ENCODE results near the gene DEDD. TPM values are rescaled to one million over a fixed set of nuclear protein-coding genes. Genes with fewer than 3 reads are reported as not detected.

Gene DEDD
- total RNA-seq, 4 donors from 2014 or later, result 27.5 to 34.6 (median 31.1) TPM

DNA sequence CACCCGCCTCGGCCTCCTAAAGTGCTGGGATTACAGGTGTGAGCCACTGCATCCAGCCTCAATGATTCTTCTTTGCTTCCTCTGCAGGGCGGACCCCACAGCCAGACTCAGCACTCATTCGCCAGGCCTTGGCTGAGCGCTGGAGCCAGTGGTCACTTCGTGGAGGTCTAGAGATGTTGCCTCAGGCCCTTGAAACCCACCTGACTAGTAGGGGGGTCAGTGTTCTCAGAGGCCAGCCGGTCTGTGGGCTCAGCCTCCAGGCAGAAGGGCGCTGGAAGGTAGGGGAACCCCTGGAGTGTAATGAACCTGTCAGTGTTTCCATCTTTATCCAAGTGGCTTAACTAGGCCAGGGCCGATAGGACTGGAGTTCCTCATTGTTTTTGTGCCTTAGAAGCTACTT is 36.4 kb upstream of the DEDD start:
- 92% methylated on average over 5 to 8 of the region's 9 CpGs for WGBS, 2 donors
- no peak for TF ChIP-seq POLR2A (IDR thresholded peaks at IDR 0.05)
- TF ChIP-seq, protein P1, sequence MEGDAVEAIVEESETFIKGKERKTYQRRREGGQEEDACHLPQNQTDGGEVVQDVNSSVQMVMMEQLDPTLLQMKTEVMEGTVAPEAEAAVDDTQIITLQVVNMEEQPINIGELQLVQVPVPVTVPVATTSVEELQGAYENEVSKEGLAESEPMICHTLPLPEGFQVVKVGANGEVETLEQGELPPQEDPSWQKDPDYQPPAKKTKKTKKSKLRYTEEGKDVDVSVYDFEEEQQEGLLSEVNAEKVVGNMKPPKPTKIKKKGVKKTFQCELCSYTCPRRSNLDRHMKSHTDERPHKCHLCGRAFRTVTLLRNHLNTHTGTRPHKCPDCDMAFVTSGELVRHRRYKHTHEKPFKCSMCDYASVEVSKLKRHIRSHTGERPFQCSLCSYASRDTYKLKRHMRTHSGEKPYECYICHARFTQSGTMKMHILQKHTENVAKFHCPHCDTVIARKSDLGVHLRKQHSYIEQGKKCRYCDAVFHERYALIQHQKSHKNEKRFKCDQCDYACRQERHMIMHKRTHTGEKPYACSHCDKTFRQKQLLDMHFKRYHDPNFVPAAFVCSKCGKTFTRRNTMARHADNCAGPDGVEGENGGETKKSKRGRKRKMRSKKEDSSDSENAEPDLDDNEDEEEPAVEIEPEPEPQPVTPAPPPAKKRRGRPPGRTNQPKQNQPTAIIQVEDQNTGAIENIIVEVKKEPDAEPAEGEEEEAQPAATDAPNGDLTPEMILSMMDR (IDR thresholded peaks at IDR 0.05), result no peak
- Histone ChIP-seq H3K9me3 (no peaks in the 10 kb centered on the region), H3K4me3 (replicated peaks in 1 of 3) (no peak overlapping the region), H3K4me1 (peaks cover 13 to 25% of the 10 kb centered on the region in 2 donors), H3K27ac (no peak overlapping the region), H3K36me3 (peaks cover 28 to 33% of the 10 kb centered on the region in 2 donors), H3K27me3 (no peaks in the 10 kb centered on the region)
- intact Hi-C loops (cut with DNase I), result no loop called here
- no peak for DNase-seq

DNA sequence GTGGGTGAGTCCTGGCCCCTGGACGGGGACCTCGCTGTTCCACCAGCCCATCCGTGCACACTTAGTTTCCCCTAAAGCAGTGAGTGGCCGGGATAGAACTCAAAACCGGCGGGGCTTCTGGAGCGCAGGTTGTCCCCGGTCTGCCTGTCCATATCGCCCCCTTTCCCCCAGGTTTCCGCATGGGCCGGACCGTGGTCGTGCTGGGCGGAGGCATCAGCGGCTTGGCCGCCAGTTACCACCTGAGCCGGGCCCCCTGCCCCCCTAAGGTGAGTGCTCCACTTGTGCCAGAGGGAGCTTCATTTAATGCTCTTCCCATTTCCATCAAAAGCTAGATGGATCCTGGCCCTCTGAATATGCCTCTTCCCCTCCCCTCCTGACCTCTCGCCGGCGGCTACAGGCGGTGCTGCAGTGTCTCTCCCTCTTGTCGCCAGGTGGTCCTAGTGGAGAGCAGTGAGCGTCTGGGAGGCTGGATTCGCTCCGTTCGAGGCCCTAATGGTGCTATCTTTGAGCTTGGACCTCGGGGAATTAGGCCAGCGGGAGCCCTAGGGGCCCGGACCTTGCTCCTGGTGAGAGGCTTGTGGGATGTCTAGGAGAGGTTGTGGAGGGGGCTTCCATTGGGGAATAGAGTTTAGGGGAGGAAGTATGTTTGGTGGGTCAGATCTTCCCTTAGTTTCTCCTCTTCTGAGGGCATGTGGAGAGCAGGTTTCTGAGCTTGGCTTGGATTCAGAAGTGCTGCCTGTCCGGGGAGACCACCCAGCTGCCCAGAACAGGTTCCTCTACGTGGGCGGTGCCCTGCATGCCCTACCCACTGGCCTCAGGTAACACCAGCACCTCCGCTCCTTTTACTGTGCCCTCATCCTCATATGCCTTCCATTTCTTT is 34.4 kb upstream of the DEDD start:
- 8 to 13% methylated on average over 16 to 33 of the region's 33 CpGs for WGBS, 2 donors
- Histone ChIP-seq H3K27me3 (no peaks in the 10 kb centered on the region), H3K9me3 (no peaks in the 10 kb centered on the region), H3K4me1 (peaks cover 13 to 17% of the 10 kb centered on the region in 2 donors), H3K27ac (peak overlapping the region in 2 of 3 donors; percentile 53 to 85), H3K4me3 (replicated peaks in 1 of 3) (peak overlapping the region; percentile 9 to 65 (median 51)), H3K36me3 (peaks cover 12 to 18% of the 10 kb centered on the region in 2 donors)
- intact Hi-C loops (cut with DNase I), result no loop called here
- no peak for TF ChIP-seq POLR2A (IDR thresholded peaks at IDR 0.05)
- TF ChIP-seq, protein P1 (IDR thresholded peaks at IDR 0.05), result no peak
- DNase-seq, result peak in 1 of 2 donors; percentile 28

DNA sequence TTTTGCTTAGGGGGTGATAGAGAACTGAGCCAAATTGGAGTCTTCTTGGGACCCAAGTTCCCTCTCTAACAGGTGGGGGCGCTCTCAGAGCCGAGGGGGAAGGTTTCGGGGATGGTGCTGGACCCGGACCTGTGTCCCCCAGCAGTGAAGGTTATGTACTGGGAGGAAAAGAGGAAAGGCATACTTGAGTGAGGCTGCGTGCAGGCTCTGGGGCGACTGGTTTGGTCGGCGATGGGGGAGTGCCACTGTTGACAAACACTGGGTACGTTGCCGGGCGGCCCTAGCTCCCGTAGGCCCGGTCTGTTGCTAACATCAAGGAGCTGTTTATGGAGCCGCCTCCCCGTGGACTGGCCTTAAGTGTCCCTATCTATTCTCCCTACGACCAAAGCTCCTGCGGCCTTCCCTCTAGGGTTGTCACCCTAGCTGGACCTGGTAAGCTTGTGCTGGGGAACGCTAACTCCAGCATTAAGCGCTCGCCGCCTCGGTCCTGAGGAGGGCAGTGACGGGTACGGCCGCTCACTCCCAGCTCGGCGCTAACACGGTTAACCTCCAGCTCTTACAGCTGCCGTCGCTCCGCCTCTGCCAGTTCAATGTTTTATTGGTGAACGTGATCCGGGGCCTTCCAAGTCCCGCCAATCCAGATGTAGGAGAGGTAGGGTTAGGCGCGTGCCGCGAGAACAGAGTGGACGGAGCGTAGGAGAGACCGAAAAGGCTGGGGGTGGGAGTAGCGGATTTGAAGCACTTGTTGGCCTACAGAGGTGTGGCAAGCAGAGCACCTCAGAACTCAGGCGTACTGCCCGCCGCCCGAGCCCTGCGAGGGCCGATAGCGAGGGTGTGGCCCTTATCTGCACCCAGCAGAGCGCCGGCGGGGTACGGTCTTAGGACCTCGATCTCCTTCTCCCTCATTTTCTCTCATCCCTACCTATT is 33.5 kb upstream of the DEDD start, which contains the start of gene PPOX:
PPOX (plus strand) TSS at position 685 of the 927 bp plus-strand sequence. CDS start 422 bp downstream, outside the sequence.
- TF ChIP-seq, protein P1 (IDR thresholded peaks at IDR 0.05), result peak in 5 of 6 experiments; percentile 11 to 50 (median 28)
- peak in 1 of 2 donors; percentile 62 for TF ChIP-seq POLR2A (IDR thresholded peaks at IDR 0.05)
- Histone ChIP-seq H3K4me1 (peaks cover 13 to 21% of the 10 kb centered on the region in 2 donors), H3K4me3 (replicated peaks in 1 of 3) (peak within 1 kb of the TSS; percentile 9 to 65 (median 51)), H3K27ac (peak within 1 kb of the TSS; percentile 85 to 87 (median 86)), H3K36me3 (peaks cover 2 to 9% of the 10 kb centered on the region in 2 donors), H3K9me3 (no peaks in the 10 kb centered on the region), H3K27me3 (no peaks in the 10 kb centered on the region)
- DNase-seq, result peak; percentile 98 to 99
- intact Hi-C loops (cut with DNase I), result no loop called here
- 0 to 1% methylated on average over 27 to 54 of the region's 54 CpGs for WGBS, 2 donors

DNA sequence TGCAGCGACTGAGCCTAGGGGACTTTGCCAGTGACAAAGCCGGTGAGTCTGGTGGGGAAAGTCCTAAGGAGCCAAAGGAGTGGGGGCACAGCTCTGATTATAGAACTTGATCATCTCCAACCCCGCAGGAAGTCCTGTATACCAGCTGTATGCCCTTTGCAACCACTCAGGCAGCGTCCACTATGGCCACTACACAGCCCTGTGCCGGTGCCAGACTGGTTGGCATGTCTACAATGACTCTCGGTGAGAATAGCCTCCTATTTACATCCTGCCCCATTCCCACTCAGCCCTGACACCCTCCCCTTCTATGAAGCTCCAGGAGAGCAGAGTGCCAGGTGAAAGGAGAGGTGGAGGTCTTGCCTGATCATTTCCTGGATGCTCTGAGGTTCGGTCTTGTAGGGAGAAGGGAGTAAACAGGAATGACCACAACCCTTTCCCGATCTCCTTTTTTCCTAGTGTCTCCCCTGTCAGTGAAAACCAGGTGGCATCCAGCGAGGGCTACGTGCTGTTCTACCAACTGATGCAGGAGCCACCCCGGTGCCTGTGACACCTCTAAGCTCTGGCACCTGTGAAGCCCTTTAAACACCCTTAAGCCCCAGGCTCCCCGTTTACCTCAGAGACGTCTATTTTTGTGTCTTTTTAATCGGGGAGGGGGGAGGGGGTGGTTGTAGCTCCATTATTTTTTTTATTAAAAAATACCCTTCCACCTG is 32.6 kb upstream of the DEDD start:
- Histone ChIP-seq H3K27ac (peak overlapping the region; percentile 85 to 87 (median 86)), H3K4me1 (peaks cover 14 to 29% of the 10 kb centered on the region in 2 donors), H3K27me3 (no peaks in the 10 kb centered on the region), H3K4me3 (replicated peaks in 1 of 3) (peak overlapping the region in 1 of 3 donors; percentile 65), H3K9me3 (no peaks in the 10 kb centered on the region), H3K36me3 (peaks cover 0 to 5% of the 10 kb centered on the region in 2 donors)
- DNase-seq, result no peak
- TF ChIP-seq POLR2A (IDR thresholded peaks at IDR 0.05), result no peak
- TF ChIP-seq, protein P1 (IDR thresholded peaks at IDR 0.05), result no peak
- WGBS, 2 donors, result 69 to 71% methylated on average over 13 to 14 of the region's 14 CpGs
- intact Hi-C loops (cut with DNase I), result no loop called here
